ENCODE measurements around the gene AATF. TPM values are rescaled to one million over a fixed set of nuclear protein-coding genes. Genes with fewer than 3 reads are reported as not detected.

AATF gene
- total RNA-seq, 1 experiment from 2014 or later: 186 TPM

- H3K4me3 Mint-ChIP-seq (ENCODE audit: low read depth, unreplicated experiment): no peak overlapping the region
- no peaks in the 10 kb centered on the region for H3K9me3 Mint-ChIP-seq (ENCODE audit: low read depth, unreplicated experiment)
- DNase-seq: no peak
- no peak overlapping the region for H3K27ac Mint-ChIP-seq (ENCODE audit: unreplicated experiment)
- CTCF ChIA-PET: interaction anchor here (0.7 to 1.4 kb wide), 4 partner anchors 9 to 408 kb away, joined by 3 to 9 read pairs (median 4); no protein-coding TSS in a partner anchor
- intact Hi-C loops (cut with micrococcal nuclease; ENCODE audit: unreplicated experiment): no loop called here
- H3K36me3 Mint-ChIP-seq (ENCODE audit: insufficient read depth, unreplicated experiment): peaks cover 23% of the 10 kb centered on the region
- H3K27me3 Mint-ChIP-seq (ENCODE audit: unreplicated experiment): peaks cover 14% of the 10 kb centered on the region
- H3K4me1 Mint-ChIP-seq (ENCODE audit: low read depth, unreplicated experiment): no peaks in the 10 kb centered on the region
- peak; percentile 17 for TF ChIP-seq CTCF (IDR thresholded peaks at IDR 0.05; ENCODE audit: unreplicated experiment)
- BruUV-seq (replicated peaks): no TSS peak
These were observed 107.9 kb downstream of the AATF start for GRCh38 chr17:37056622-37057021.

- Mint-ChIP-seq H3K4me3 (ENCODE audit: low read depth, unreplicated experiment) (no peak overlapping the region), H3K4me1 (ENCODE audit: low read depth, unreplicated experiment) (no peaks in the 10 kb centered on the region), H3K9me3 (ENCODE audit: low read depth, unreplicated experiment) (no peaks in the 10 kb centered on the region), H3K27me3 (ENCODE audit: unreplicated experiment) (peaks cover 43% of the 10 kb centered on the region), H3K27ac (ENCODE audit: unreplicated experiment) (no peak overlapping the region), H3K36me3 (ENCODE audit: insufficient read depth, unreplicated experiment) (peaks cover 20% of the 10 kb centered on the region)
- BruUV-seq (replicated peaks): no TSS peak
- DNase-seq: no peak
- CTCF ChIA-PET: interaction anchor here (0.5 to 1.5 kb wide), 2 partner anchors 12 to 427 kb away, joined by 4 to 11 read pairs; no protein-coding TSS in a partner anchor
- intact Hi-C loops (cut with micrococcal nuclease; ENCODE audit: unreplicated experiment): no loop called here
- no peak for TF ChIP-seq CTCF (IDR thresholded peaks at IDR 0.05; ENCODE audit: unreplicated experiment)
These were observed 110.7 kb downstream of the AATF start for GRCh38 chr17:37059493-37059892.

GRCh38 chr17:37060094-37060493 lies 111.3 kb downstream of the AATF start:
- Mint-ChIP-seq H3K27ac (ENCODE audit: unreplicated experiment) (no peak overlapping the region), H3K4me3 (ENCODE audit: low read depth, unreplicated experiment) (no peak overlapping the region), H3K9me3 (ENCODE audit: low read depth, unreplicated experiment) (no peaks in the 10 kb centered on the region), H3K36me3 (ENCODE audit: insufficient read depth, unreplicated experiment) (peaks cover 16% of the 10 kb centered on the region), H3K4me1 (ENCODE audit: low read depth, unreplicated experiment) (no peaks in the 10 kb centered on the region), H3K27me3 (ENCODE audit: unreplicated experiment) (peaks cover 49% of the 10 kb centered on the region)
- no TSS peak for BruUV-seq (replicated peaks)
- CTCF ChIA-PET: interaction anchor here (1.1 to 1.5 kb wide), 2 partner anchors 12 to 18 kb away, joined by 11 read pairs; no protein-coding TSS in a partner anchor
- intact Hi-C loops (cut with micrococcal nuclease; ENCODE audit: unreplicated experiment): no loop called here
- no peak for TF ChIP-seq CTCF (IDR thresholded peaks at IDR 0.05; ENCODE audit: unreplicated experiment)
- no peak for DNase-seq

GRCh38 chr17:37060928-37061327 lies 112.2 kb downstream of the AATF start:
- H3K4me3 Mint-ChIP-seq (ENCODE audit: low read depth, unreplicated experiment): no peak overlapping the region
- no peak overlapping the region for H3K27ac Mint-ChIP-seq (ENCODE audit: unreplicated experiment)
- intact Hi-C loops (cut with micrococcal nuclease; ENCODE audit: unreplicated experiment): no loop called here
- no peaks in the 10 kb centered on the region for H3K9me3 Mint-ChIP-seq (ENCODE audit: low read depth, unreplicated experiment)
- no peak for DNase-seq
- CTCF ChIA-PET: interaction anchor here (0.6 to 1.8 kb wide), 5 partner anchors 14 to 1926 kb away, joined by 3 to 11 read pairs (median 3); no protein-coding TSS in a partner anchor
- no TSS peak for BruUV-seq (replicated peaks)
- peaks cover 16% of the 10 kb centered on the region for H3K36me3 Mint-ChIP-seq (ENCODE audit: insufficient read depth, unreplicated experiment)
- H3K27me3 Mint-ChIP-seq (ENCODE audit: unreplicated experiment): peaks cover 52% of the 10 kb centered on the region
- no peak for TF ChIP-seq CTCF (IDR thresholded peaks at IDR 0.05; ENCODE audit: unreplicated experiment)
- H3K4me1 Mint-ChIP-seq (ENCODE audit: low read depth, unreplicated experiment): no peaks in the 10 kb centered on the region

All from Calu3 (cell line).